ENCODE data around the gene ZCCHC14. TPM values are rescaled to one million over a fixed set of nuclear protein-coding genes. Genes with fewer than 3 reads are reported as not detected.

ZCCHC14 gene
- total and polyA plus RNA-seq, 2 of the 13 experiments (the other 11 are each of a cell fraction or from before 2014, with no cell fraction given) = 12.4 to 12.5 TPM

DNA sequence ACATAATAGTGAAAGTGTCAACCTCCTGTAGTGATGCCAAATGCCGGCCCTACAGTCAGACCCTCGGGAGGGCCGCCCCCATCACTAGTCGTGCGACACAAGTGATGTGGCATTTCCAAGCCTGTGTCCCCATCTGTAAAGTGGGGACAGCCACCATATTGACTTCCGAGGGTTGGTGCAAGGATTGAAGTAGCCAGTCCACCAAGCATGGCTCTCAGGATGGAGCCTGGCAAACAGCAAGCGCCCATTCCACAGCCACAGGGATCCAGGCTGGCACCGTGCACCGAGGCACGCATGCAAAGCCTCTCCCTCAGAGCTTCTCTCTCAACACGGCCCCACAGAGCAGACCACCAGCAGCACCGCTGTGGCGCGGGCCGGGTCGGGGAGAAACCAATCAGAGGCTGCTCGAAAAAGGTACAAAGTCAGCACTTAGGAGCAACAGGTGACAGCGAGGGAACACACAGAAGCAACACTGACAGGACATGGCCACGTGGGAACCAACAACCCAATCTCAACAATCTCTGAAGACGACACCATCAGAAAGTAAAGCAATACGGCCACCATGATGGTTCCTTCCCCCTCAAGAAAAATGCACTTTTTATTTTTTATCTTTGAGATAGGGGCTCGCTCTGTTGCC, 20.6 kb downstream of the ZCCHC14 start (continued):
- TF ChIP-seq SPEN (CRISPR knock-in tag; IDR thresholded peaks at IDR 0.05; ENCODE audit: low read depth) (no peak), ZNF776 (CRISPR knock-in tag; IDR thresholded peaks at IDR 0.05) (peak; percentile 40; the same call in 1 of the 2 replicates), ZBTB20 (CRISPR knock-in tag; IDR thresholded peaks at IDR 0.05; ENCODE audit: borderline replicate concordance, low read depth) (no peak), ZNF770 (CRISPR knock-in tag; IDR thresholded peaks at IDR 0.05) (no peak), ZNF878 (CRISPR knock-in tag; IDR thresholded peaks at IDR 0.05) (no peak), ZBTB1 (CRISPR knock-in tag; IDR thresholded peaks at IDR 0.05; ENCODE audit: borderline replicate concordance) (no peak), SRF (IDR thresholded peaks at IDR 0.05; ENCODE audit: low read depth, low read length) (no peak), ZBTB7B (CRISPR knock-in tag; IDR thresholded peaks at IDR 0.05) (no peak)
- TF ChIP-seq, protein P1, sequence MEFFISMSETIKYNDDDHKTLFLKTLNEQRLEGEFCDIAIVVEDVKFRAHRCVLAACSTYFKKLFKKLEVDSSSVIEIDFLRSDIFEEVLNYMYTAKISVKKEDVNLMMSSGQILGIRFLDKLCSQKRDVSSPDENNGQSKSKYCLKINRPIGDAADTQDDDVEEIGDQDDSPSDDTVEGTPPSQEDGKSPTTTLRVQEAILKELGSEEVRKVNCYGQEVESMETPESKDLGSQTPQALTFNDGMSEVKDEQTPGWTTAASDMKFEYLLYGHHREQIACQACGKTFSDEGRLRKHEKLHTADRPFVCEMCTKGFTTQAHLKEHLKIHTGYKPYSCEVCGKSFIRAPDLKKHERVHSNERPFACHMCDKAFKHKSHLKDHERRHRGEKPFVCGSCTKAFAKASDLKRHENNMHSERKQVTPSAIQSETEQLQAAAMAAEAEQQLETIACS (CRISPR knock-in tag; IDR thresholded peaks at IDR 0.05) = no peak

Measured in HepG2 (cell line).